Measurements from ENCODE around the gene CDCA4. TPM values are rescaled to one million over a fixed set of nuclear protein-coding genes. Genes with fewer than 3 reads are reported as not detected.

The CDCA4 gene
- polyA plus RNA-seq, 2 of the 4 experiments (the other 2 are of a cell fraction), result 24.2 to 26.9 TPM

DNA sequence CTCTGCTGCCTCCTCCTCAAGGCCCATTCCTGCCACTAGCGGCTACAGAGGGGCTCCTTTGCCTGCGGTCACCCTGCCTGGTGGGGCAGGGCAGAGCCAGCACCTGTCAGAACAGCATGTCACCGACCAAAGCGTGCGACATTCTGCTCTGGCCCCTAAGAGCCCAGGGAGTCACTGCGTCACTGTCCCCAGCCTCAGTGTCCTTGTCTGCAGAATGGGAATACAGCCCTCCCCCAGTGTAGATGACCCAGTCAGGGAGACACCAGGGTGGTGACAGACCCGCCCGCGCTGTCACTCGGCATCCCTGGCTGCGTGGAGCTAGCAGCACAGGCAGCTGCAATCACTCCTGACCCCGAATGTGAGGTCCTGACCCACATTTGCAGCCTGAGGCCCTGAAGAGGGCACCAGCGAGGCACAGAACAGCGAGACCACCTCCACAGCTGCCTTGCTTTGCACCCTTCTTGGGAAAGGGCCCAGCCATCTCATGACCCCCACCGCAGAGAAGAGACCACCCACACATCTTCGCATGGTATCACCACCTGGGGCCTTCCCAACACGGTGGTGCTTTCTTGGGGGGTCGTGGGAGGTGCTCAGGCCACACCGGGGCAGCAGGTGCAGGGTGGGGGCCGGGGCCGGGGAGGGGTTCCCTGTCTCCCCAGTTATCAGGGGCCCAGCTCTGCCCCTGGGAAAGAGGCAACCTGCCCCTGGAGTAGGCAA, 45.2 kb downstream of the CDCA4 start:
- 0 out of 3 replicates have a peak overlapping the region, but pooled peaks have one; percentile 17 for H3K4me3 ChIP-seq
- ChIA-PET POLR2A (interaction anchor here (0.9 to 3.8 kb wide), 4 partner anchors 10 to 112 kb away, joined by 4 to 76 read pairs (median 20); partner anchors contain the start of genes CDCA4 and CLBA1), CTCF (interaction anchor here (0.6 to 6.6 kb wide), 34 partner anchors 9 to 514 kb away, joined by 3 to 235 read pairs (median 5); partner anchors contain the start of genes CDCA4, CEP170B and CLBA1)
- no peak for FAIRE-seq
- peaks cover 86% of the 10 kb centered on the region for H3K4me1 ChIP-seq
- WGBS (ENCODE audit: missing lambda C conversion rate), result 61% methylated on average over 16 of the region's 21 CpGs
- TF ChIP-seq ESRRA (IDR thresholded peaks at IDR 0.05; ENCODE audit: borderline replicate concordance, low read length) (no peak), RAD21 (conservative IDR thresholded peaks at IDR 0.05 in 1 of 2, IDR thresholded peaks at IDR 0.05 in 1 of 2) (peak in 1 of 2 experiments; percentile 42; a peak in 1 of 5 replicates)
- H3K4me2 ChIP-seq, result peak overlapping the region; percentile 97
- DNase-seq (ENCODE audit: low read depth in 1 of 2, low spot score in 1 of 2), result peak in 1 of 2 experiments; percentile 49
- H3K27ac ChIP-seq, result peak overlapping the region; percentile 97 to 99
- ATAC-seq, result no peak
- H3K9me3 ChIP-seq, result no peaks in the 10 kb centered on the region

DNA sequence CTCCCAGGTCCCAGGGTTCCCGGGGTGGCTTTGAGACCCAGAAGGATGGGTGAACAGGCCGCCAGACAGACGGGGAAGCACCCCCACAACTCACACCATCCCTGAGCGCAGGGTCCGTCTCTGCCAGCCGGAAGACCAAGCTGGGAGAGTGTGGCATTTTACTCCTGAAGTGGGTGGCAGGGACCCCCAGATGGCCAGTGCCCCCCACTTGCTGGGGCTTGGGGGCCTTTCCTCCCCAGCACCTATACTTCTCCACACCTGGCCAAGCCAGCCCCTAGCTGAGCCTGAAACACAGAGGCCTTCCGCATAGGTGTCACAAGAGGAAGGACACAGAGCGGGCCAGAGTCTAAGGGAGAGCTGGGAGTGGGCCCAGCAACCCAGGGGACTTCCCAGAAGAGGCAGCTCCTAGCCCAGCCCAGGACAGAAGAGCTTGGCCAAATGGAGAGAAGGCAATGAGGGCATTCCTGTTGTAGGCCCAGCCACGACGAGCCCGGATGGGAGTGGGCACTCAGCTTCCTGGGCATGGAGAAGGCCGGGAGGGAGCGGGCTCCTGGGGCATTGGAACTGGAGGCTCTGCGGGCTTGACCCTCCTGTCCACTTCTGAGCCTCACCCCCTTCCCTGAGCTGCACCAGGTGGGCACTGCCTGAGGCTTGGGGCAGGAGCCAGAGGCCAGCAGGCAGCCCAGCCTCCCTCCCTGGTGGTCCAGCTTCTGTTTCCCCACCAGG, 46.1 kb downstream of the CDCA4 start:
- no peak for ATAC-seq
- no peak overlapping the region; the same call in 2 of the 3 replicates for H3K4me3 ChIP-seq
- peaks cover 81% of the 10 kb centered on the region for H3K4me1 ChIP-seq
- CTCF ChIA-PET, result interaction anchor here (0.7 to 6.6 kb wide), 29 partner anchors 8 to 514 kb away, joined by 3 to 235 read pairs (median 11); partner anchors contain the start of genes CDCA4 and CLBA1
- POLR2A ChIA-PET, result interaction anchor here (0.5 to 3.8 kb wide), 6 partner anchors 10 to 112 kb away, joined by 3 to 76 read pairs (median 6); partner anchors contain the start of genes CDCA4 and CLBA1
- no peak for DNase-seq (ENCODE audit: low read depth in 1 of 2, low spot score in 1 of 2)
- no peaks in the 10 kb centered on the region for H3K9me3 ChIP-seq
- H3K27ac ChIP-seq, result peak overlapping the region; percentile 97 to 99
- WGBS (ENCODE audit: missing lambda C conversion rate), result 89% methylated on average over 10 of the region's 14 CpGs
- peak overlapping the region; percentile 97 for H3K4me2 ChIP-seq
- no peak for TF ChIP-seq RCOR1 (IDR thresholded peaks at IDR 0.05; ENCODE audit: low read depth, low read length)
- no peak for TF ChIP-seq MAZ (IDR thresholded peaks at IDR 0.05; ENCODE audit: borderline replicate concordance, low read depth, low read length)
- TF ChIP-seq ZNF302 (CRISPR knock-in tag; IDR thresholded peaks at IDR 0.05), result no peak
- no peak for TF ChIP-seq FOSL2 (IDR thresholded peaks at IDR 0.05)
- TF ChIP-seq FOSL2 (CRISPR knock-in tag; IDR thresholded peaks at IDR 0.05), result no peak
- no peak for TF ChIP-seq HDAC2 (IDR thresholded peaks at IDR 0.05)
- TF ChIP-seq BHLHE40 (IDR thresholded peaks at IDR 0.05; ENCODE audit: low read depth, low read length), result no peak
- no peak for TF ChIP-seq FOSB (CRISPR knock-in tag; IDR thresholded peaks at IDR 0.05)
- no peak for TF ChIP-seq HOXB5 (CRISPR knock-in tag; IDR thresholded peaks at IDR 0.05)
- TF ChIP-seq, protein P1, sequence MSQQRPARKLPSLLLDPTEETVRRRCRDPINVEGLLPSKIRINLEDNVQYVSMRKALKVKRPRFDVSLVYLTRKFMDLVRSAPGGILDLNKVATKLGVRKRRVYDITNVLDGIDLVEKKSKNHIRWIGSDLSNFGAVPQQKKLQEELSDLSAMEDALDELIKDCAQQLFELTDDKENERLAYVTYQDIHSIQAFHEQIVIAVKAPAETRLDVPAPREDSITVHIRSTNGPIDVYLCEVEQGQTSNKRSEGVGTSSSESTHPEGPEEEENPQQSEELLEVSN (IDR thresholded peaks at IDR 0.05; ENCODE audit: borderline replicate concordance, low read depth), result no peak
- TF ChIP-seq EHF (CRISPR knock-in tag; IDR thresholded peaks at IDR 0.05), result no peak
- TF ChIP-seq HOXA7 (CRISPR knock-in tag; IDR thresholded peaks at IDR 0.05), result no peak
- TF ChIP-seq SMC3 (IDR thresholded peaks at IDR 0.05), result no peak
- TF ChIP-seq GATA3 (IDR thresholded peaks at IDR 0.05; ENCODE audit: borderline replicate concordance), result no peak
- no peak for TF ChIP-seq JUN (IDR thresholded peaks at IDR 0.05)
- no peak for FAIRE-seq

- DNase-seq (ENCODE audit: low read depth in 1 of 2, low spot score in 1 of 2) (no peak), FAIRE-seq (no peak), ATAC-seq (no peak)
- Histone ChIP-seq H3K4me1 (peaks cover 81% of the 10 kb centered on the region), H3K4me2 (peak overlapping the region; percentile 97), H3K27ac (peak overlapping the region; percentile 97 to 99), H3K9me3 (no peaks in the 10 kb centered on the region), H3K4me3 (peak overlapping the region; percentile 25)
- 47% methylated on average over 13 of the region's 13 CpGs for WGBS (ENCODE audit: missing lambda C conversion rate)
- ChIA-PET POLR2A (interaction anchor here (0.6 to 3.8 kb wide), 9 partner anchors 11 to 117 kb away, joined by 3 to 76 read pairs (median 6); partner anchors contain the start of genes CDCA4 and CLBA1), CTCF (interaction anchor here (0.7 to 6.6 kb wide), 18 partner anchors 10 to 194 kb away, joined by 3 to 235 read pairs (median 18); partner anchors contain the start of genes CDCA4 and CLBA1)
- no peak for TF ChIP-seq CBX2 (IDR thresholded peaks at IDR 0.05; ENCODE audit: borderline replicate concordance, low read depth)
- 0 out of 2 replicates have a peak, but pooled peaks have one; percentile 25 for TF ChIP-seq EHF (CRISPR knock-in tag; IDR thresholded peaks at IDR 0.05)
- no peak for TF ChIP-seq RAD21 (conservative IDR thresholded peaks at IDR 0.05 in 1 of 2, IDR thresholded peaks at IDR 0.05 in 1 of 2)
These were observed 46.7 kb downstream of the CDCA4 start for GRCh38 chr14:104974146-104974541.

Measured in A549 (cell line).